Activated CD8-positive, alpha-beta memory T cell treated with anti-CD3 and anti-CD28 coated beads, Interleukin-2, amount 50 U/mL, for 48 hours (primary cell): ENCODE data around the gene GLIS1.

ENCODE experiments used
- DNase-seq: peaks from one replicate; pipeline ENCODE4 v3.0.0-alpha.2; 2020

GLIS1 gene

GRCh38 chr1:53715478-53715877, 23.5 kb downstream of the GLIS1 start:
- DNase-seq: no peak

- DNase-seq: no peak
Observed at GRCh38 chr1:53712276-53712675, 26.7 kb downstream of the GLIS1 start.

GRCh38 chr1:53710584-53710983, 28.4 kb downstream of the GLIS1 start:
- DNase-seq: no peak

- no peak for DNase-seq
Observed at GRCh38 chr1:53708687-53709086, 30.3 kb downstream of the GLIS1 start.

- no peak for DNase-seq
Observed at GRCh38 chr1:53706356-53706755, 32.6 kb downstream of the GLIS1 start.

GRCh38 chr1:53705446-53706096, 33.4 kb downstream of the GLIS1 start:
- DNase-seq: no peak

- DNase-seq: no peak
Observed at GRCh38 chr1:53704804-53705445, 34.0 kb downstream of the GLIS1 start.

GRCh38 chr1:53704304-53704703, 34.7 kb downstream of the GLIS1 start:
- no peak for DNase-seq

GRCh38 chr1:53703174-53703573, 35.8 kb downstream of the GLIS1 start:
- no peak for DNase-seq

GRCh38 chr1:53702341-53702740, 36.6 kb downstream of the GLIS1 start:
- DNase-seq: no peak

- DNase-seq: no peak
Observed at GRCh38 chr1:53700776-53701175, 38.2 kb downstream of the GLIS1 start.

GRCh38 chr1:53699981-53700380, 39.0 kb downstream of the GLIS1 start:
- DNase-seq: no peak

- no peak for DNase-seq
Observed at GRCh38 chr1:53698384-53698980, 40.5 kb downstream of the GLIS1 start.

- DNase-seq: no peak
Observed at GRCh38 chr1:53697721-53698383, 41.1 kb downstream of the GLIS1 start.

- DNase-seq: no peak
Observed at GRCh38 chr1:53696990-53697389, 42.0 kb downstream of the GLIS1 start.

- no peak for DNase-seq
Observed at GRCh38 chr1:53696571-53696970, 42.4 kb downstream of the GLIS1 start.

GRCh38 chr1:53696051-53696450, 42.9 kb downstream of the GLIS1 start:
- DNase-seq: no peak

GRCh38 chr1:53695116-53695515, 43.8 kb downstream of the GLIS1 start:
- no peak for DNase-seq

GRCh38 chr1:53694718-53695091, 44.3 kb downstream of the GLIS1 start:
- no peak for DNase-seq

GRCh38 chr1:53693773-53694717, 44.9 kb downstream of the GLIS1 start:
- DNase-seq: no peak

GRCh38 chr1:53693339-53693738, 45.6 kb downstream of the GLIS1 start:
- no peak for DNase-seq

GRCh38 chr1:53691326-53691725, 47.6 kb downstream of the GLIS1 start:
- no peak for DNase-seq

GRCh38 chr1:53690411-53690810, 48.6 kb downstream of the GLIS1 start:
- no peak for DNase-seq
